Renal pelvis (tissue), 4 donors: ENCODE results near the gene PALD1. TPM values are rescaled to one million over a fixed set of nuclear protein-coding genes. Genes with fewer than 3 reads are reported as not detected.
"Not testable (repeated sequence)": the region's sequence is repeated elsewhere in the genome, so short reads cannot be mapped to it uniquely, and the experiment has no call there.

ENCODE experiments used
- DNase-seq: peaks from one replicate; pipeline ENCODE4 v3.0.0-alpha.2; 2013
- polyA plus RNA-seq, 3 donors: library from polyadenylated mRNA; unstranded; fragments of 120-200 nt; gene quantifications; one replicate each; pipeline ENCODE4 v1.2.1, GENCODE V29; 2013; ENCODE audit not compliant: insufficient read length in 3 of 3

PALD1 gene
- polyA plus RNA-seq, 3 donors = 8.7 to 12.7 (median 12.7) TPM

DNA sequence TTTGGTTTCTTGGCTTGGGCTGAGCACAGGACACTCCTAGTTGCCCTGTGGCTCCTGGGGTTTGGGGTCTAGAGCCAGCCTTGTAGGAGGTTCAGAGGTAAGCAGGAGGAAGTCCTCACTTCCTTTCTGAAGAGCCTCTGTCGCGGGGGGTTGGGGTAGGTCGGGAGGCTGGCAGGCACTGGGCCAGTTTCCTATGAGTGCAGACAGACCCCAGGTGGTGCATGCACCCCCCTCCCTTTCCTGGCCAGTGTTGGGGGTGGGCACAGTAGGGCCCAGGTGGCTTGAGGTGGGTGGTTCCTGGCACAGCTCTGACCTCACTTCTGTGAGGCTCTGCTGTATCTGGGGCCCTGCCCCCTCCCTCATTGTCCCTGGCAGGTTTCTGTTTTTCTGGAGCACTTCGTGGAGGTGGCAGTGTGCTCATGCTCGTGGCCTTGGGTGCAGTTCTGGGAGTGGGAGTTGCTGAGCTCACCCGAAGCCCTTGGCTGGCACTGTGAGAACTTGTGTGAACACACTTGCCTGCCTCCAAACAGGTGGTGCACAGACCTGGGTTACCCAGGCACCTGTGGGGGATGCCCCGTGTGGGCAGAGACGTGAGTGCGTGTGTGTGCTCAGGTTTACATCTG lies 1.8 kb downstream of the PALD1 start:
- DNase-seq = no peak

DNA sequence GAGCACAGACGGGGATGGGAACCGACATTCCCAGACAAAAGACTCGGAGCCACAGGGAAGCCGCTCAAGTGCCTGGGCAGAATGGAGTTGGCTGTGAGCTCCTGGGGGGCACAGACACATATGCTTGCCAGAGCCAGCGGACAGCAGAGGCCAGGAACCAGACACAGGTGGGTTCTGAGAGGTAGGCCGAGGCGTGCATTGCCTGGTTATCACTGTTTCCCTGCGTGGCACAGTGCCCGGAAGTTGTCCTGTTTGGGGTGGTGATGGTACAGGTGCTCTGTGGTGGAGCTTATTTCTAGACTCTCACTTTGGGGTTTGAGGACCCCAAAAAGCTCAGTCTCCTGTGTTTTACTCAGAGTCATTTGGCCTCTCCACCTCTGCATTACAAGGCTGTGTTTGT lies 2.5 kb downstream of the PALD1 start:
- no peak for DNase-seq

- DNase-seq = no peak
Measured at GRCh38 chr10:70481831-70482530, 3.4 kb downstream of the PALD1 start.

DNA sequence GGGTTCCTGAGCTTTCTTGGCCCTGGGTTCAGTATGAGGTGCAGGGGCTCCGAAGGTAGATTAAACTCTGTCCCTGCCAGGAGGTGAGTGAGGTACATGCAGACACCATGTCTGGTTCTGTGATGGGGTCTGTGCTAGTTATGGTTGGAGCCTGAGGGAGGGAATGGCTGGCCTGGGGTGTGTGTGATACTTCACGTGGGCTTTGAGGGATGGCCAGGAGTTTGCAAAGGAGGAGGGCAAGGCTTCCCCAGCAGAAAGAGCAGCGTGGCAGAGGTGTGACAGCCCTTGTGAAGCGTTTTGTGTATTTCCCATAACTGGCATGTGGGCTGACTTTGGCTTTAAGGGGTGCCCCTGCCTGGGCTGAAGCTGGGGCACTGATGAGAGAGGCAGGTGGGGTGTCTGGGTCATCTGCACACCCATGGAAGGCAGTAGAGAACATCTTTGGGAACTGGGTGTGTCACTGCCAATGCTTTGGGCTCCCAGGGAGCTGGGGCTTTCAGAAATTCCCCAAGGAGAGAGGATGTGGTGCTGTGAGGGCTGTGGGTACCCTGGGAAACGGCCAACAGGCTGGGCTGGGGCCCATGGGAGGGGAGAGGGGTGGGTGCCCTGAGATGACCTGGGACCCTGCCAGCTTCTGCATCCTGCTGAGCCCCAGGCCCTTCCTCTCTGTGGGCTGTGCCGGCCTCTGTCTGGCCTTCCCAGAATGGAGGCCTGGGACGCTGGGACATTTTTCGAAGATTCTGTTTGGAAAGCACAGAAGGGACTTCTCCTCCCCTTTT lies 4.6 kb downstream of the PALD1 start:
- no peak for DNase-seq

- DNase-seq = not testable (repeated sequence)
Measured at GRCh38 chr10:70483872-70484271, 5.3 kb downstream of the PALD1 start.

GRCh38 chr10:70487824-70488223 lies 9.3 kb downstream of the PALD1 start:
- no peak for DNase-seq

GRCh38 chr10:70490142-70490541 lies 11.6 kb downstream of the PALD1 start:
- DNase-seq = no peak

DNA sequence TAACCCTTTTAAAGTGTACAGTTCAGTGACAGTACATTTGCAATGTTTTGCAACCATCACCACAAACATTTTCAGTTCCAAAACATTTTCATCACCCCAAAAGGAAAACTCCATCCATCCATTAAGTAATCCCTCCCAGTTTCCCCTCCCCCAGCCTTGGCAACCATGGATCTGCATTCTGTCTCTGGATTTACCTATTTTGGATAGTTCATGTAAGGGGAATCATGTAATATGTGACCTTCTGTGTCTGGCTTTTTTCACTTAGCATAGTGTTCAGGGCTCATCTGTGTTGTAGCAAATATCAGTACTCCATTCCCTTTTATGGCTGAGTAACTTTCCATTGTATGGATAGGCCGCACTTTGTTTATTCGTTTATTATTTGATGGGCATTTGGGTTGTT lies 13.0 kb downstream of the PALD1 start:
- no peak for DNase-seq

DNA sequence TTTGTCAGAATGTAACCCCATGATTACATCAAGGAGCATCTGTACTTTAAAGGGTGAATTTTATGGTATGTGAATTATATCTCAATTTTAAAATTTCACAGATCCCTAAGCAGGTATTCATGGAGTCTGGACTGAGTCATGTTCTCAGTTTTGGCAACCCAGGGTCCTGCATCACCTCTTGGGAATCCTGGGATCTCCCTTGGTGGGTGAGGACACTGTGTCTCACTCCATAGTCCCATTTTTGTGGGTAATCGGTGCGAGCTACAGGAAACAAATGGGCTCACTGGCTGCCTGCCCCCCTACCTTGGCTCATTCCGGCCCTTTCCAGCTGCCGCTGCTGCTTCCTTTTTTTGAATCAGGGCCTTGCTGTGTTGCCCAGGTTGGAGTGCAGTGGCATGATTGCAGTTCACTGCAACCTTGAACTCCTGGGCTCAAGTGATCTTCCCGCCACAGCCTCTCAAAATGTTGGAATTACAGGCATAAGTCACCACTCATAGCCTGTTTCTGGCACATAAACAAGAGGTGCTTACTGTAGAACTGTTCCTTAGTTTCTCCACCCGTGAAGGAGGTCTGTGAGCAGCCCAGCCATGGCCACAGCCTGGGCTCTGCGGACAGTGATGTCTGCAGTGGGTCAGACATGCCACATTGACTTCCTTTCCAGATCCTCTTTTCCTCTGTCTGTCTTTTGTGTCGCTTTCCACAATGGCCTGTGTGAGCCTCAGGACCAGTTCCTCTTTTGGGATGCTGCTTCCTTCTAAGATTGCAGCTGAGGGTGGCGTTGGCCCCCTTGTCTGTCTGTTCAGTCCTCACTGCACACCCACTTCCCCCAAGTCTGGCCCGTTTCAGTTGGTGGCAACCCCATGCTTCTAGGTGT lies 14.5 kb downstream of the PALD1 start:
- DNase-seq = no peak

GRCh38 chr10:70493660-70494234 lies 15.2 kb downstream of the PALD1 start:
- no peak for DNase-seq

DNA sequence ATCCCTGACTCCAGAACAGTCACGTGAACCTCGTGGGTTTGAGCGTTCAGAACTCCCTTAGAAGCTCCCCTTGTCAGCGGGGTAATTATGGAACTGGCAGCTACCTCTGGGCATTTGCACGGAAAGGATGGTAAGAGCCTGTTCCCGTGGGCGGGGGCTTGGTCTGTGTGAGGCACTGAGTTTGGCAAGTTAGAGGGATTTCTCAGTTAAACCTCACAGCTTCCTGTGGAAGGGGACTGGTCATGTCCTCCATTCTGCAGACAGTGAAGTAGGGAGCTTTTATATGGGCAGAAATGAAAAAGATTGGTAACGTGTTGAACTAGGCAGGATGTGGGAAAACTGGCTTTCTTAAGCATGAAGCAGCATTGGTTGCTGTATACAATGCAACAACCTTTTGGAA lies 16.0 kb downstream of the PALD1 start:
- DNase-seq = no peak

GRCh38 chr10:70494966-70495365 lies 16.4 kb downstream of the PALD1 start:
- no peak for DNase-seq

DNA sequence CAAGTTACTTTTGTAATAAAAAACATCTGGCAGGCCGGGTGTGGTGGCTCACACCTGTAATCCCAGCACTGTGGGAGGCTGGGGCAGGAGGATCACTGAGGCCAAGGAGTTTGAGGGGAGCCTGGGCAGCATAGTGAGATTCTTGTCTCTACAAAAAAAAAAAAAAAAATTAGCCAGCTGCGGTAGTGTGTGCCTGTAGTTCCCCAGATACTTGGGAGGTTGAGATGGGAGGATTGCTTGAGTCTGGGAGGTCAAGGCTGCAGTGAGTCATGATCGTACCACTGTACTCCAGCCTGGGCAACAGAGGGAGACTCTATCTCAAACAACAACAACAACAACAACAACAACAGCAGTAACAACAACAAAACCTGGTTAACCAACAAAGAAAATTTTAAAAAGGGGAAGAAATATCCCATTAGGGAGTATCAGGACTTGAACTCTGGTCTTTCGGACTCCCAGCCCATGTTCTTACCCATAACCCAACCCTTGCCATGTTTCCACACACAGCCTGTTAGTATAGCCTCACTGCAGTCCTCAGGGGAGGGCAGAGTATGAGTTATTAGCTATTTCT lies 17.2 kb downstream of the PALD1 start:
- DNase-seq = no peak

GRCh38 chr10:70496341-70497119 lies 18.0 kb downstream of the PALD1 start:
- DNase-seq = no peak

- no peak for DNase-seq
Measured at GRCh38 chr10:70497120-70497545, 18.6 kb downstream of the PALD1 start.

GRCh38 chr10:70498970-70499835 lies 20.6 kb downstream of the PALD1 start:
- no peak for DNase-seq

DNA sequence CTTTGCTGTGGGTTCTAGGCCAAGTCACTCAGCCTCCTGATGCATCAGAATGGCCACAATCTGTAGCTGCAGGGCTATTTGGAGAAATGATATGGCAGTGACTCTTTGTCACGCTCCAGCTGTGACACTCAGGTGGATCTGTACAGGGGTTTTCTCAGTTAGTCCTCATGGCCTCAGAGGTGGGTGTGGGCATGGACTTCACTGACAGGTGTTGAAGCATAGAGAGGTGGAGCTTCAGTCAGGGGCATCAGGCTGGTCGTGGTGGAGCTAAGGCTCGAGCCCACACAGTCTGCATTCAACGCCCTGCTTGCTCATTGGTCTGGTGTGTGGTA lies 21.2 kb downstream of the PALD1 start:
- DNase-seq = no peak

DNA sequence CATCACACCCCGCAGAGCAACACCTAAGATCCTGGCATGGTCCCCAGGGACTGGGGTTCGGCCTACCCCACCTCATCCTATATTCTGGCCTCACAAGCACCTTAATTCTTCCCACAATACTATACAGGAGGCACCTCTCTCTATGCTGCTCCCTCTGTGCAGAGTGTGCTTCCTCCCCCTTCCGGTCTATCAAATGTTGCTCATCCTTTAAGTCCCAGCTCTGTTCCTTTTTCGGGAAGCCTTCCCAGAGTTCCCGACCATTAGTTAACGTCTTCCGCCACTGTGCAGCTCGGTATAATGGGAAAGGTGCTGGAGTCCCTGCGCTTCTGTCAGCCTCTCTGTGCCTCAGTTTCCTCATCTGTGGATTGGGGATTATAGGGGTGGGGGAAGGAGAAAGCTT lies 21.8 kb downstream of the PALD1 start:
- DNase-seq = no peak

DNA sequence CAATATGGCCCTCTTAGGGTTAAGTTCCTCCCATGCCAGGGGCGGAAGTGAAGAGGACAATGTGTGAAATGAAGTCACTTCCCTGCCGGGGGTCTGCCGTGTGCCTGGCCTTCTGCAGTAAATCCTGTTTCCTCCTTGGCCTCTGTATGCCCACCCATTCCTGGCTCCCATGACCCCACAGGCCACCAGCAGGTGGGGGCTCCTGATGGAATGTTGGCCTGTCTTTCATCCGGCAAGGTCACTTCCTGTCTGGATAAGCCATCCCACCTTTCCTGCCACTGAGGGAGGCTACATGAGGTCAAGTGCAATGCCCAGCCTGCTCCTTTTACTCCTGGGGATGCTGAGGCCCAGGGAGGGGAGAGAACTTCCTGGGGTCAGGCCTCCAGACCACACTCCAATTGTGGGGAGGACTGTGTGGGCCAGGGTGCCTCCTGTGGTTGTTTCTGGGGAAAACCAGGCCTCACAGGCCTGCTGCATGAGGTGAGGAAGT lies 22.3 kb downstream of the PALD1 start:
- DNase-seq = no peak
